ENCODE results near the gene CHRD. TPM values are rescaled to one million over a fixed set of nuclear protein-coding genes. Genes with fewer than 3 reads are reported as not detected.

CHRD gene
- total RNA-seq, 2 experiments from 2014 or later, result not detected

- no peak for TF ChIP-seq CTCF (IDR thresholded peaks at IDR 0.05)
- ChIA-PET CTCF (interaction anchor here (0.6 to 3.1 kb wide), 19 partner anchors 8 to 195 kb away, joined by 3 to 25 read pairs (median 4); partner anchors contain the start of gene FAM131A), POLR2A (interaction anchor here (0.8 to 2.0 kb wide), 4 partner anchors 15 to 160 kb away, joined by 3 to 8 read pairs (median 4); partner anchors contain the start of gene FAM131A)
- intact Hi-C loops (cut with micrococcal nuclease), result no loop called here
- Mint-ChIP-seq H3K27me3 (no peaks in the 10 kb centered on the region), H3K36me3 (ENCODE audit: low read depth) (no peaks in the 10 kb centered on the region), H3K9me3 (no peaks in the 10 kb centered on the region), H3K27ac (no peak overlapping the region), H3K4me1 (ENCODE audit: low read depth) (peaks cover 4% of the 10 kb centered on the region), H3K4me3 (no peak overlapping the region)
- DNase-seq (no peak), ATAC-seq (no peak)
These were observed 26.3 kb upstream of the CHRD start for GRCh38 chr3:184353546-184353941.

- Mint-ChIP-seq H3K4me3 (no peak overlapping the region), H3K27me3 (no peaks in the 10 kb centered on the region), H3K9me3 (no peaks in the 10 kb centered on the region), H3K27ac (peak overlapping the region; percentile 11), H3K36me3 (ENCODE audit: low read depth) (no peaks in the 10 kb centered on the region), H3K4me1 (ENCODE audit: low read depth) (peaks cover 4% of the 10 kb centered on the region)
- CTCF ChIA-PET, result interaction anchor here (0.6 to 3.1 kb wide), 20 partner anchors 9 to 196 kb away, joined by 3 to 25 read pairs (median 4); partner anchors contain the start of gene FAM131A
- ATAC-seq, result peak; percentile 89
- DNase-seq, result peak; percentile 82
- intact Hi-C loops (cut with micrococcal nuclease), result no loop called here
- POLR2A ChIA-PET, result interaction anchor here (0.8 to 2.0 kb wide), 5 partner anchors 16 to 159 kb away, joined by 3 to 8 read pairs (median 4); partner anchors contain the start of gene FAM131A
- peak; percentile 76 for TF ChIP-seq CTCF (IDR thresholded peaks at IDR 0.05)
These were observed 25.6 kb upstream of the CHRD start for GRCh38 chr3:184354121-184354728.

GRCh38 chr3:184354754-184355153, 25.1 kb upstream of the CHRD start:
- intact Hi-C loops (cut with micrococcal nuclease), result no loop called here
- ATAC-seq, result no peak

GRCh38 chr3:184355261-184356040, 24.4 kb upstream of the CHRD start:
- ChIA-PET CTCF (interaction anchor here (0.8 to 3.1 kb wide), 9 partner anchors 10 to 201 kb away, joined by 3 to 25 read pairs (median 6); partner anchors contain the start of gene FAM131A), POLR2A (interaction anchor here (0.6 to 1.2 kb wide), 2 partner anchors 28 to 1044 kb away, joined by 3 to 4 read pairs; no protein-coding TSS in a partner anchor)
- Mint-ChIP-seq H3K4me1 (ENCODE audit: low read depth) (peaks cover 10% of the 10 kb centered on the region), H3K27ac (no peak overlapping the region), H3K9me3 (no peaks in the 10 kb centered on the region), H3K36me3 (ENCODE audit: low read depth) (no peaks in the 10 kb centered on the region), H3K4me3 (no peak overlapping the region), H3K27me3 (no peaks in the 10 kb centered on the region)
- TF ChIP-seq CTCF (IDR thresholded peaks at IDR 0.05), result no peak
- intact Hi-C loops (cut with micrococcal nuclease), result no loop called here
- ATAC-seq (no peak), DNase-seq (no peak)

More at GRCh38 chr3:184354754-184355153, 25.1 kb upstream of the CHRD start:
- no peak for TF ChIP-seq CTCF (IDR thresholded peaks at IDR 0.05)
- H3K9me3 Mint-ChIP-seq, result no peaks in the 10 kb centered on the region
- H3K27me3 Mint-ChIP-seq, result no peaks in the 10 kb centered on the region
- no peak for DNase-seq
- no peak overlapping the region for H3K27ac Mint-ChIP-seq
- no peaks in the 10 kb centered on the region for H3K36me3 Mint-ChIP-seq (ENCODE audit: low read depth)
- ChIA-PET POLR2A (interaction anchor here (0.6 to 2.0 kb wide), 3 partner anchors 16 to 1045 kb away, joined by 3 to 8 read pairs (median 4); no protein-coding TSS in a partner anchor), CTCF (interaction anchor here (0.9 to 3.1 kb wide), 9 partner anchors 9 to 202 kb away, joined by 3 to 25 read pairs (median 6); partner anchors contain the start of gene FAM131A)
- H3K4me3 Mint-ChIP-seq, result no peak overlapping the region
- peaks cover 4% of the 10 kb centered on the region for H3K4me1 Mint-ChIP-seq (ENCODE audit: low read depth)
